Measurements from ENCODE around the gene HSPB9. TPM values are rescaled to one million over a fixed set of nuclear protein-coding genes. Genes with fewer than 3 reads are reported as not detected.

Gene HSPB9
- total and polyA plus RNA-seq, 2 of the 8 experiments (the other 6 are each of a cell fraction or from before 2014, with no cell fraction given), result 0.27 to 0.30 TPM

GRCh38 chr17:42090964-42091790 is 31.4 kb upstream of the HSPB9 start (continued):
- TF ChIP-seq ATF2 (IDR thresholded peaks at IDR 0.05; ENCODE audit: low read length) (no peak), EP300 (IDR thresholded peaks at IDR 0.05; ENCODE audit: borderline replicate concordance in 1 of 2, low read depth in 2 of 2, low read length in 2 of 2) (no peak), ATF3 (IDR thresholded peaks at IDR 0.05; ENCODE audit: insufficient read depth, low read depth, low read length) (no peak), RAD21 (IDR thresholded peaks at IDR 0.05 in 1 of 2, conservative IDR thresholded peaks at IDR 0.05 in 1 of 2; ENCODE audit: low read depth in 2 of 2, low read length in 2 of 2) (no peak), SIRT6 (IDR thresholded peaks at IDR 0.05; ENCODE audit: low read length) (no peak), RBBP5 (IDR thresholded peaks at IDR 0.05; ENCODE audit: borderline replicate concordance, low read depth, low read length) (no peak), SRF (IDR thresholded peaks at IDR 0.05; ENCODE audit: low read depth, low read length) (no peak)

All from H1 (cell line).